ENCODE measurements around the gene ANXA8. TPM values are rescaled to one million over a fixed set of nuclear protein-coding genes. Genes with fewer than 3 reads are reported as not detected.
"Not testable (repeated sequence)": the region's sequence is repeated elsewhere in the genome, so short reads cannot be mapped to it uniquely, and the experiment has no call there.

ANXA8 gene
- total RNA-seq, 1 donor from 2014 or later = 15.0 TPM

DNA sequence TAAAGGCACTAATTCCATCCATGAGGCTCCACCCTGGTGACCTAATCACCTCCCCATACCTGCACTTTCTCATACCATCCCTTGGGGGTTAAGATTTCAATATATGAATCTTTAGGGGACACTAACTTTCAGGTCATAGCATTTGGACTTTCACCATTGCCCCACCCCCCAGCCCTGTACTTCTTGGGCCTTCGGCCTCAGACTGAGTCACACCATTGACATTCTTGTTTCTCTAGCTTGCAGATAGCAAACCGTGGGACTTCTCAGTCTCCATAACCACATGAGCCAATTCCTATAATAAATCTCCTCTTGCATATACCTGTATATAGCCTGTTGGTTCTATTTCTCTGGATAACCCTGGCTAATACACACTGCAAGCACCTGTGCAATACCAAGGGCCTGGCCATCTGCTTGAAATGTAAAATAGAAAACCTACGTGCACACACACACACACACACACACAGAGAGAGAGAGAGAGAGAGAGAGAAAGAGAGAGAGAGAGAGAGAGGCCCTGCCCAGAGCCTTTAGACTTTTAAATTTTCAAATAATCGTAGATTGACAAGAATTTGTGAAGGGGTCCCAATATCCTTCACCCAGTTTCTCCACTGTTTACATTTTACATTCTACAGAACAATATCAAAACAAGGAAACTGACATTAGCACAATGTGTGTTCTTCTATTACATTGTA is 25.3 kb downstream of the ANXA8 start:
- Histone ChIP-seq H3K27me3 (ENCODE audit: low read depth) (no peaks in the 10 kb centered on the region), H3K9me3 (no peaks in the 10 kb centered on the region), H3K4me3 (no peak overlapping the region), H3K36me3 (no peaks in the 10 kb centered on the region), H3K27ac (no peak overlapping the region), H3K4me1 (no peaks in the 10 kb centered on the region)
- ATAC-seq (no peak), DNase-seq (no peak)
- TF ChIP-seq, protein P1, sequence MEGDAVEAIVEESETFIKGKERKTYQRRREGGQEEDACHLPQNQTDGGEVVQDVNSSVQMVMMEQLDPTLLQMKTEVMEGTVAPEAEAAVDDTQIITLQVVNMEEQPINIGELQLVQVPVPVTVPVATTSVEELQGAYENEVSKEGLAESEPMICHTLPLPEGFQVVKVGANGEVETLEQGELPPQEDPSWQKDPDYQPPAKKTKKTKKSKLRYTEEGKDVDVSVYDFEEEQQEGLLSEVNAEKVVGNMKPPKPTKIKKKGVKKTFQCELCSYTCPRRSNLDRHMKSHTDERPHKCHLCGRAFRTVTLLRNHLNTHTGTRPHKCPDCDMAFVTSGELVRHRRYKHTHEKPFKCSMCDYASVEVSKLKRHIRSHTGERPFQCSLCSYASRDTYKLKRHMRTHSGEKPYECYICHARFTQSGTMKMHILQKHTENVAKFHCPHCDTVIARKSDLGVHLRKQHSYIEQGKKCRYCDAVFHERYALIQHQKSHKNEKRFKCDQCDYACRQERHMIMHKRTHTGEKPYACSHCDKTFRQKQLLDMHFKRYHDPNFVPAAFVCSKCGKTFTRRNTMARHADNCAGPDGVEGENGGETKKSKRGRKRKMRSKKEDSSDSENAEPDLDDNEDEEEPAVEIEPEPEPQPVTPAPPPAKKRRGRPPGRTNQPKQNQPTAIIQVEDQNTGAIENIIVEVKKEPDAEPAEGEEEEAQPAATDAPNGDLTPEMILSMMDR (IDR thresholded peaks at IDR 0.05) = no peak
- intact Hi-C loops (cut with DNase I) = no loop called here

DNA sequence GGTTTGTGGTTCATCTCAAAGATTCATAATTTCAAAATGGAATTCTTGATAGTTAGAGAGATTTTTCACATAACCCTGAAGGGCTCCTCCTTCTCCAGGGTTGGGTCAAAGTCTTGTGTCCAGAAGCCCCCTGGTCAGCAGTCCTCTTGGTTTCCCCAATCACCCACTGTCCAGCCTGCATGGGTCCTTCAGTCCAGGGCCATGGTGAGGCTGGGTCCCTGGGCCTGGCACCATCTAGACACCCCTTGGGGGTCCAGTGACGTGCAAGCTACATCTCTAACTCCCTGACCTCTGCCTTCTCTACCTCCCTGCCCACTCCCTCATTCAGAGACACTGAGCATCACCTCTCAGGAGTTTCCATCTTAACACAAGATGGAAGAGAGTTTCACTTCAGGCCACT is 26.1 kb downstream of the ANXA8 start:
- no peak for ATAC-seq
- Histone ChIP-seq H3K27me3 (ENCODE audit: low read depth) (peaks cover 1% of the 10 kb centered on the region), H3K36me3 (no peaks in the 10 kb centered on the region), H3K4me3 (no peak overlapping the region), H3K27ac (no peak overlapping the region), H3K4me1 (no peaks in the 10 kb centered on the region), H3K9me3 (no peaks in the 10 kb centered on the region)
- no peak for DNase-seq
- intact Hi-C loops (cut with DNase I) = no loop called here
- TF ChIP-seq, protein P1 (IDR thresholded peaks at IDR 0.05) = no peak

DNA sequence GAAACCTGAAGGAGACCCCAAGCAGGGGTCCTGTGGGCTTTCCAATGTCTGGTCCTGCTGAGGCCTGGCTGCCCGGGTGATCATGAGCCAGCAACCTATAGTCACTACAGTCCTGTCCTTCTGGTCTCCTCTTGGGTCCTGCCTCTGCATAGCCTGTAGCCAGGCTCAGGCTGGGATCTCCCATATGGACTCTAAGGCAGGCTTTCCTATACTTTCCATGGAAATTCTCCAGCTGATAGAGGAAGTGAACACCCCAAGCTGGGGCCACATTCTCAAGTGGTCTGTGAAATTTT is 26.4 kb downstream of the ANXA8 start:
- TF ChIP-seq, protein P1 (IDR thresholded peaks at IDR 0.05) = no peak
- intact Hi-C loops (cut with DNase I) = no loop called here
- no peak overlapping the region for H3K27ac ChIP-seq
- H3K9me3 ChIP-seq = no peaks in the 10 kb centered on the region
- H3K27me3 ChIP-seq (ENCODE audit: low read depth) = peaks cover 4% of the 10 kb centered on the region
- DNase-seq (peak; percentile 24), ATAC-seq (no peak)
- no peaks in the 10 kb centered on the region for H3K4me1 ChIP-seq
- no peaks in the 10 kb centered on the region for H3K36me3 ChIP-seq
- H3K4me3 ChIP-seq = no peak overlapping the region

DNA sequence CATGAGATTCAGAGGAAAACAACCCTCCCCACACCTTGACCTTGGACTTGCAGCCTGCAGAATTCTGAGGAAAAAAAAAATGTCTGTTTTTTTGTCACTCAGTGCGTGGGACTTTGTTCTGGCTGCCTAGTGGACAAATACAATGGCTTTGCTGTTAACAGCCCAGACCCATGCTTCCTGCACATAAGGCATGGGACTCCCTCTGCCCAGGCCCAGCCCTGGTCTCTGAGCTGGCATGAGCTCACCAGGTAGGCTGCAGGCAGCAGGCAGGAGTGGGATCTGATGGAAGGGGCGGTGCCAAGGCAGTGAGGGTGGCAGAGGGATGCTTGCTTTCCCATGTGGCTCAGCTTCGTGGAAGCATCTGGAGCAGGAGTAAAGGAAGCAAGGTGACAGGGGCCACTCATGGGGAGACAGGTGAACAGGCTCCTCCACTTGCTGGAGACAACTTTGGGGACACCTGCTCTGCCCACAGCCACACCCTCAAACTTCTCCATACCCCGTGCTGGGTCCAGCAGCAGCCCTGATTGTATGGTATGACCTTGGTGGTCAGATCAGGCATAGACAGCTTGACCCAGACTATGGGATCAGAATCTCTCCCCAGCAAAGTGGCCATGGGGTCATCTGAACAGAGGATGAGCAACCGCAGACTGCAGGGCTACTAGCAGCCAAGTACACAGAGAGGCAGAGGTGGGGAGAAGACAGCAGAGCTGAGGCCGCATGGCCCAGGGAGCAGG is 27.0 kb downstream of the ANXA8 start:
- Histone ChIP-seq H3K27ac (no peak overlapping the region), H3K4me3 (no peak overlapping the region), H3K27me3 (ENCODE audit: low read depth) (peaks cover 4% of the 10 kb centered on the region), H3K36me3 (no peaks in the 10 kb centered on the region), H3K4me1 (no peaks in the 10 kb centered on the region), H3K9me3 (no peaks in the 10 kb centered on the region)
- intact Hi-C loops (cut with DNase I) = no loop called here
- DNase-seq (peak; percentile 23), ATAC-seq (no peak)
- TF ChIP-seq, protein P1 (IDR thresholded peaks at IDR 0.05) = no peak

DNA sequence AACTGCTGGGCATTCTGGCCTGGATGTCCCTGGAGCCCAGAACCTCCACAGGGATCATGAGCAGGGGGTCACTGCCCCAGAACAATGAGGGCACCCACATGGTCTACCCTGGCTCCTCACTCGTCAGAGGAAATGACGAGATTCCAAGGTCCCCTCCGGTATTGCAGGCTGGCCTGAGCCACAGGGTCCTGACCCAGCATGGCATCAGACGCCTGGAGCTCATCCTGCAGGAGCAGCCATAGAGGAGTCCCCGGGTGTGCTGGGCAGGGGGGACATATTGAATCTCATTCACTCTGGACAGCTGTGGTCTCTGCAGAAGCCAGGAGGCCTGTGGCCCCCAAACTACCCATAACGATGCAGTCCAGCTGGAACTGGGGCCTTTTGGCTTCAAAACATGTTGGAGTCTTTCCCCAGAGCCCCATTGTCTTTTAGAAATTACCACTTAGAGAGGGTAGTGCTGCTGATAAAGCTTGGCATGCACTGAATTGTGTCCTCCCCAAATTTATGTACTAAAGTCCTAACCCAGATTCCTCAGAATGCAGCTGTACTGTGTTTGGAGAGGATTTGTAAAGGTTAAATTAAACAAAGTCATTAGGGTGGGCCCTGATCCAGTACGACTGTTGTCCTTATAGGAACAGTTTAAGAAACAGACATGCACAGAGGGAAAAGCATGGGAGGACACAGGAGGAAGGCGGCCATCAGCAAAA is 27.7 kb downstream of the ANXA8 start:
- TF ChIP-seq, protein P1 (IDR thresholded peaks at IDR 0.05) = no peak
- Histone ChIP-seq H3K4me1 (no peaks in the 10 kb centered on the region), H3K27me3 (ENCODE audit: low read depth) (peaks cover 4% of the 10 kb centered on the region), H3K27ac (no peak overlapping the region), H3K9me3 (no peaks in the 10 kb centered on the region), H3K36me3 (no peaks in the 10 kb centered on the region), H3K4me3 (no peak overlapping the region)
- ATAC-seq (no peak), DNase-seq (peak; percentile 28)
- intact Hi-C loops (cut with DNase I) = no loop called here

DNA sequence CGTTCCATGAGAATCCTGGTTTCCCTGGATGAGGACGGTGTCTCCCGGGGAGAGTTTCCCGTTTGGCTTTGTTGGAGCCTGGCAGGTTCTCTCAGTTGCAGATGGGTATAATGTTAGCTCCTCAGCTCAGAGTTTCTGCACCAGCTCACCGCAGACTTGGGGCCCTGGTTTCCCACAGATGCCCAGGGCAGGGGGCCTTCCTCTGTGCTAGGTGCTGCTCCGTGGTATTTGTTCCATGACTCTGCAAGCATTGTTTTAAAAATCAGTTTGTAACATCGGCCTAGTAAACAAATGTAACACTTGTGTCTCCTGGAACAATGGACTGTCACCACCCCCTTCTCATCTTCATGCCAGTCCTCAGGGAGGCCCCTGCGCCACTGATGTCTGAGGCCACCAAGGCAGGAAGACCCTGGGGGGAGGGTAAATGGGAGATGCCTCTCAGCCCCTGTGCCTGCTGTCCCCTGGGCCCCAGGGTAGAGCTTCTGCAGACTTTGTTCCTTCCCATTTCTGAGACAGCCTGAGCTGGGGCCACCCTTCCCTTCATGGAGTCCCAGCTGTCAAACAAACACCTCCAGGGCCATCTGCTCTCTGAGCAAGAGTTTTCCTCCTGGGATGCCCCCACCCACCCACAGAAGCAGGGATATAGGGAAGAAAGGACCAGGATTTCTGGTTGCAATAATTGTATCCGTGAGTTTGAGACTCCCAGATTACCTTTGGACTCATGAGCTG is 28.4 kb downstream of the ANXA8 start:
- DNase-seq; intact Hi-C loops (cut with DNase I): not testable (repeated sequence)

More for the DNA sequence above, 28.4 kb downstream of the ANXA8 start:
- ATAC-seq; H3K36me3 ChIP-seq; H3K27me3 ChIP-seq (ENCODE audit: low read depth); H3K27ac ChIP-seq; H3K4me3 ChIP-seq; H3K9me3 ChIP-seq; H3K4me1 ChIP-seq: not testable (repeated sequence)

Measured in lower lobe of right lung (tissue), 2 donors.